ENCODE results near the gene GRAMD4.

Gene GRAMD4

GRCh38 chr22:46651316-46651715 is 31.1 kb downstream of the GRAMD4 start:
- Mint-ChIP-seq H3K4me3 (no peak overlapping the region), H3K4me1 (ENCODE audit: low read depth) (peaks cover 67% of the 10 kb centered on the region)

GRCh38 chr22:46652081-46652846 is 32.1 kb downstream of the GRAMD4 start:
- Mint-ChIP-seq H3K36me3 (ENCODE audit: low read depth) (peaks cover 95% of the 10 kb centered on the region), H3K27me3 (no peaks in the 10 kb centered on the region), H3K27ac (no peak overlapping the region), H3K9me3 (peaks cover 10% of the 10 kb centered on the region), H3K4me3 (no peak overlapping the region), H3K4me1 (ENCODE audit: low read depth) (peaks cover 75% of the 10 kb centered on the region)
- intact Hi-C loops (cut with micrococcal nuclease): no loop called here

More at GRCh38 chr22:46651316-46651715, 31.1 kb downstream of the GRAMD4 start:
- intact Hi-C loops (cut with micrococcal nuclease): no loop called here
- H3K9me3 Mint-ChIP-seq: peaks cover 10% of the 10 kb centered on the region
- no peaks in the 10 kb centered on the region for H3K27me3 Mint-ChIP-seq
- H3K27ac Mint-ChIP-seq: peak overlapping the region; percentile 68
- peaks cover 95% of the 10 kb centered on the region for H3K36me3 Mint-ChIP-seq (ENCODE audit: low read depth)

- intact Hi-C loops (cut with micrococcal nuclease): no loop called here
- peaks cover 95% of the 10 kb centered on the region for H3K36me3 Mint-ChIP-seq (ENCODE audit: low read depth)
- no peaks in the 10 kb centered on the region for H3K27me3 Mint-ChIP-seq
- H3K4me3 Mint-ChIP-seq: no peak overlapping the region
- peaks cover 76% of the 10 kb centered on the region for H3K4me1 Mint-ChIP-seq (ENCODE audit: low read depth)
- H3K27ac Mint-ChIP-seq: no peak overlapping the region
- H3K9me3 Mint-ChIP-seq: peaks cover 7% of the 10 kb centered on the region
Observed at GRCh38 chr22:46652847-46653331, 32.7 kb downstream of the GRAMD4 start.

GRCh38 chr22:46653596-46653995 is 33.4 kb downstream of the GRAMD4 start:
- Mint-ChIP-seq H3K9me3 (no peaks in the 10 kb centered on the region), H3K27me3 (no peaks in the 10 kb centered on the region), H3K27ac (no peak overlapping the region), H3K4me1 (ENCODE audit: low read depth) (peaks cover 68% of the 10 kb centered on the region), H3K4me3 (no peak overlapping the region), H3K36me3 (ENCODE audit: low read depth) (peaks cover 95% of the 10 kb centered on the region)
- intact Hi-C loops (cut with micrococcal nuclease): no loop called here

- Mint-ChIP-seq H3K27ac (no peak overlapping the region), H3K4me3 (no peak overlapping the region), H3K36me3 (ENCODE audit: low read depth) (peaks cover 95% of the 10 kb centered on the region), H3K27me3 (no peaks in the 10 kb centered on the region), H3K9me3 (no peaks in the 10 kb centered on the region), H3K4me1 (ENCODE audit: low read depth) (peaks cover 60% of the 10 kb centered on the region)
- intact Hi-C loops (cut with micrococcal nuclease): no loop called here
Observed at GRCh38 chr22:46654426-46654825, 34.2 kb downstream of the GRAMD4 start.

- Mint-ChIP-seq H3K9me3 (no peaks in the 10 kb centered on the region), H3K36me3 (ENCODE audit: low read depth) (peaks cover 95% of the 10 kb centered on the region), H3K4me1 (ENCODE audit: low read depth) (peaks cover 56% of the 10 kb centered on the region), H3K27ac (no peak overlapping the region), H3K4me3 (no peak overlapping the region), H3K27me3 (no peaks in the 10 kb centered on the region)
- intact Hi-C loops (cut with micrococcal nuclease): no loop called here
Observed at GRCh38 chr22:46654927-46655595, 34.9 kb downstream of the GRAMD4 start.

- no peaks in the 10 kb centered on the region for H3K27me3 Mint-ChIP-seq
- no peak overlapping the region for H3K4me3 Mint-ChIP-seq
- H3K27ac Mint-ChIP-seq: no peak overlapping the region
- intact Hi-C loops (cut with micrococcal nuclease): no loop called here
- no peaks in the 10 kb centered on the region for H3K9me3 Mint-ChIP-seq
- peaks cover 95% of the 10 kb centered on the region for H3K36me3 Mint-ChIP-seq (ENCODE audit: low read depth)
- H3K4me1 Mint-ChIP-seq (ENCODE audit: low read depth): peaks cover 49% of the 10 kb centered on the region
Observed at GRCh38 chr22:46655861-46656608, 35.8 kb downstream of the GRAMD4 start.

GRCh38 chr22:46656856-46657654 is 36.9 kb downstream of the GRAMD4 start:
- intact Hi-C loops (cut with micrococcal nuclease): no loop called here
- H3K27me3 Mint-ChIP-seq: no peaks in the 10 kb centered on the region
- H3K27ac Mint-ChIP-seq: no peak overlapping the region
- peaks cover 95% of the 10 kb centered on the region for H3K36me3 Mint-ChIP-seq (ENCODE audit: low read depth)
- peaks cover 39% of the 10 kb centered on the region for H3K4me1 Mint-ChIP-seq (ENCODE audit: low read depth)
- no peak overlapping the region for H3K4me3 Mint-ChIP-seq
- no peaks in the 10 kb centered on the region for H3K9me3 Mint-ChIP-seq

GRCh38 chr22:46657655-46657953 is 37.4 kb downstream of the GRAMD4 start:
- intact Hi-C loops (cut with micrococcal nuclease): no loop called here
- peaks cover 95% of the 10 kb centered on the region for H3K36me3 Mint-ChIP-seq (ENCODE audit: low read depth)
- H3K4me3 Mint-ChIP-seq: no peak overlapping the region
- peaks cover 34% of the 10 kb centered on the region for H3K4me1 Mint-ChIP-seq (ENCODE audit: low read depth)
- no peaks in the 10 kb centered on the region for H3K27me3 Mint-ChIP-seq
- H3K9me3 Mint-ChIP-seq: no peaks in the 10 kb centered on the region
- no peak overlapping the region for H3K27ac Mint-ChIP-seq

- H3K4me1 Mint-ChIP-seq (ENCODE audit: low read depth): peaks cover 27% of the 10 kb centered on the region
- no peak overlapping the region for H3K27ac Mint-ChIP-seq
- intact Hi-C loops (cut with micrococcal nuclease): no loop called here
- peaks cover 95% of the 10 kb centered on the region for H3K36me3 Mint-ChIP-seq (ENCODE audit: low read depth)
- H3K9me3 Mint-ChIP-seq: no peaks in the 10 kb centered on the region
- no peak overlapping the region for H3K4me3 Mint-ChIP-seq
- no peaks in the 10 kb centered on the region for H3K27me3 Mint-ChIP-seq
Observed at GRCh38 chr22:46657996-46658947, 38.1 kb downstream of the GRAMD4 start.

- H3K9me3 Mint-ChIP-seq: no peaks in the 10 kb centered on the region
- peaks cover 24% of the 10 kb centered on the region for H3K4me1 Mint-ChIP-seq (ENCODE audit: low read depth)
- intact Hi-C loops (cut with micrococcal nuclease): no loop called here
- peaks cover 97% of the 10 kb centered on the region for H3K36me3 Mint-ChIP-seq (ENCODE audit: low read depth)
- H3K27ac Mint-ChIP-seq: no peak overlapping the region
- H3K4me3 Mint-ChIP-seq: no peak overlapping the region
- no peaks in the 10 kb centered on the region for H3K27me3 Mint-ChIP-seq
Observed at GRCh38 chr22:46659059-46659790, 39.0 kb downstream of the GRAMD4 start.

GRCh38 chr22:46659791-46660186 is 39.6 kb downstream of the GRAMD4 start:
- H3K4me3 Mint-ChIP-seq: no peak overlapping the region
- no peak overlapping the region for H3K27ac Mint-ChIP-seq
- intact Hi-C loops (cut with micrococcal nuclease): no loop called here
- no peaks in the 10 kb centered on the region for H3K27me3 Mint-ChIP-seq
- no peaks in the 10 kb centered on the region for H3K9me3 Mint-ChIP-seq
- H3K36me3 Mint-ChIP-seq (ENCODE audit: low read depth): peaks cover 97% of the 10 kb centered on the region
- H3K4me1 Mint-ChIP-seq (ENCODE audit: low read depth): peaks cover 20% of the 10 kb centered on the region

All from dendritic cell treated with granulocyte-macrophage colony-stimulating factor and Interleukin-4, amounts not matched to agents 40 ng/mL and 50 ng/mL, for 4 days (primary cell).